Nephron progenitor cell (in vitro differentiated cells): Measurements from ENCODE around the gene ZNF3.

Source experiments
- DNase-seq: peaks from one replicate; pipeline ENCODE4 v3.0.0; 2021
- H3K27ac Mint-ChIP-seq: 2 replicates; pipeline ENCODE4 v1.8.0; 2021; ENCODE audit warnings: mild to moderate bottlenecking, moderate library complexity, mixed read lengths
- H3K27me3 Mint-ChIP-seq: 2 replicates; pipeline ENCODE4 v1.8.0; 2021; ENCODE audit warnings: mild to moderate bottlenecking, low read depth, mixed read lengths; ENCODE audit not compliant: poor library complexity
- H3K36me3 Mint-ChIP-seq: 2 replicates; pipeline ENCODE4 v1.8.0; 2021; ENCODE audit warnings: low read depth, mixed read lengths
- H3K4me1 Mint-ChIP-seq: 2 replicates; pipeline ENCODE4 v1.8.0; 2021; ENCODE audit warnings: mixed read lengths
- H3K4me3 Mint-ChIP-seq: 2 replicates; pipeline ENCODE4 v1.8.0; 2021; ENCODE audit warnings: mild to moderate bottlenecking, moderate library complexity, mixed read lengths
- H3K9me3 Mint-ChIP-seq: 2 replicates; pipeline ENCODE4 v1.8.0; 2021; ENCODE audit warnings: mild to moderate bottlenecking, moderate library complexity, mixed read lengths
- CTCF ChIP-seq: fragments of 200-600 bp; sonication (generic); IDR thresholded peaks from 2 replicates; pipeline ENCODE4 v1.5.0; 2021; ENCODE audit warnings: antibody characterized with exemption

ZNF3 gene

GRCh38 chr7:100077205-100077604 lies 4.3 kb downstream of the ZNF3 start:
- Mint-ChIP-seq H3K27me3 (peaks cover 21% of the 10 kb centered on the region), H3K36me3 (peaks cover 95% of the 10 kb centered on the region), H3K4me3 (peak overlapping the region; percentile 47), H3K27ac (no peak overlapping the region), H3K9me3 (peaks cover 94% of the 10 kb centered on the region), H3K4me1 (peaks cover 12% of the 10 kb centered on the region)
- TF ChIP-seq CTCF, result no peak
- no peak for DNase-seq

GRCh38 chr7:100075418-100075817 lies 6.1 kb downstream of the ZNF3 start:
- peaks cover 6% of the 10 kb centered on the region for H3K4me1 Mint-ChIP-seq

GRCh38 chr7:100074841-100075240 lies 6.7 kb downstream of the ZNF3 start:
- H3K36me3 Mint-ChIP-seq, result peaks cover 100% of the 10 kb centered on the region
- H3K4me3 Mint-ChIP-seq, result no peak overlapping the region
- no peak for DNase-seq
- peaks cover 100% of the 10 kb centered on the region for H3K9me3 Mint-ChIP-seq
- H3K4me1 Mint-ChIP-seq, result peaks cover under 1% of the 10 kb centered on the region
- H3K27me3 Mint-ChIP-seq, result peaks cover 28% of the 10 kb centered on the region
- H3K27ac Mint-ChIP-seq, result no peak overlapping the region
- no peak for TF ChIP-seq CTCF

More at GRCh38 chr7:100075418-100075817, 6.1 kb downstream of the ZNF3 start:
- Mint-ChIP-seq H3K4me3 (peak overlapping the region; percentile 62), H3K9me3 (peaks cover 99% of the 10 kb centered on the region), H3K36me3 (peaks cover 100% of the 10 kb centered on the region), H3K27me3 (peaks cover 22% of the 10 kb centered on the region), H3K27ac (peak overlapping the region; percentile 22)
- TF ChIP-seq CTCF, result no peak
- no peak for DNase-seq

GRCh38 chr7:100072462-100072861 lies 9.1 kb downstream of the ZNF3 start:
- peak overlapping the region; percentile 52 for H3K4me3 Mint-ChIP-seq
- peaks cover 100% of the 10 kb centered on the region for H3K36me3 Mint-ChIP-seq
- no peak overlapping the region for H3K27ac Mint-ChIP-seq
- peaks cover 28% of the 10 kb centered on the region for H3K27me3 Mint-ChIP-seq
- no peaks in the 10 kb centered on the region for H3K4me1 Mint-ChIP-seq
- no peak for DNase-seq
- H3K9me3 Mint-ChIP-seq, result peaks cover 100% of the 10 kb centered on the region
- no peak for TF ChIP-seq CTCF

GRCh38 chr7:100071018-100071723 lies 10.4 kb downstream of the ZNF3 start:
- peak overlapping the region; percentile 40 for H3K4me3 Mint-ChIP-seq
- H3K9me3 Mint-ChIP-seq, result peaks cover 96% of the 10 kb centered on the region
- peaks cover 17% of the 10 kb centered on the region for H3K27me3 Mint-ChIP-seq
- DNase-seq, result no peak
- H3K36me3 Mint-ChIP-seq, result peaks cover 97% of the 10 kb centered on the region
- H3K27ac Mint-ChIP-seq, result no peak overlapping the region
- H3K4me1 Mint-ChIP-seq, result no peaks in the 10 kb centered on the region
- no peak for TF ChIP-seq CTCF

GRCh38 chr7:100069991-100070390 lies 11.5 kb downstream of the ZNF3 start:
- TF ChIP-seq CTCF, result no peak
- Mint-ChIP-seq H3K9me3 (peaks cover 91% of the 10 kb centered on the region), H3K27ac (no peak overlapping the region), H3K36me3 (peaks cover 97% of the 10 kb centered on the region), H3K4me3 (no peak overlapping the region), H3K27me3 (peaks cover 10% of the 10 kb centered on the region), H3K4me1 (no peaks in the 10 kb centered on the region)
- no peak for DNase-seq
